ENCODE data around the gene ARRB1.

Gene ARRB1

GRCh38 chr11:75267171-75267970 is 84.1 kb downstream of the ARRB1 start:
- no peak overlapping the region for H3K4me3 ChIP-seq (ENCODE audit: low read length)
- DNase-seq (ENCODE audit: low read depth): no peak
- TF ChIP-seq CTCF (conservative IDR thresholded peaks at IDR 0.05; ENCODE audit: low read depth, low read length): no peak

GRCh38 chr11:75265851-75266531 is 85.5 kb downstream of the ARRB1 start:
- DNase-seq (ENCODE audit: low read depth): no peak
- no peak for TF ChIP-seq CTCF (conservative IDR thresholded peaks at IDR 0.05; ENCODE audit: low read depth, low read length)
- no peak overlapping the region for H3K4me3 ChIP-seq (ENCODE audit: low read length)

- DNase-seq (ENCODE audit: low read depth): no peak
- no peak overlapping the region for H3K4me3 ChIP-seq (ENCODE audit: low read length)
- no peak for TF ChIP-seq CTCF (conservative IDR thresholded peaks at IDR 0.05; ENCODE audit: low read depth, low read length)
Observed at GRCh38 chr11:75264971-75265370, 86.5 kb downstream of the ARRB1 start.

DNA sequence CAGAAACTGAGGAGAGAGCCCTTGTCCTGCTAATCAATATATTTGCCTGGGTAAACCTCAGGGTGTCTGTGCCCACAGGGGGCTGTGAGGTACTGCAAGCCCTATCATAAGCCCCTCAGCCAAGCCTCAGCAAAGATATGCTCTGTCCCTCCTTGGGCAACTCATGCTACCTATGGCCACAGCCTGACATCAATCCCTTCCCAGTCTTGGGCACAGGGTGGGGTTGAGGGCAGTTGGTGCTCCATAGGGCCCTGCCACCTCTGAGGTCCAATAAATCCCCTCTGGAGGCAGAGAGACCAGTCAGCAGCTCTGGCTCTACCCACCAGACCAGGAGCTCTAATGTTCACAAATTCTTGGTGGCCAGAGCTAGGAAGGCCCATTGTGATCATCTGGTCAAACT is 87.1 kb downstream of the ARRB1 start:
- TF ChIP-seq CTCF (conservative IDR thresholded peaks at IDR 0.05; ENCODE audit: low read depth, low read length): no peak
- DNase-seq (ENCODE audit: low read depth): no peak
- H3K4me3 ChIP-seq (ENCODE audit: low read length): no peak overlapping the region

DNA sequence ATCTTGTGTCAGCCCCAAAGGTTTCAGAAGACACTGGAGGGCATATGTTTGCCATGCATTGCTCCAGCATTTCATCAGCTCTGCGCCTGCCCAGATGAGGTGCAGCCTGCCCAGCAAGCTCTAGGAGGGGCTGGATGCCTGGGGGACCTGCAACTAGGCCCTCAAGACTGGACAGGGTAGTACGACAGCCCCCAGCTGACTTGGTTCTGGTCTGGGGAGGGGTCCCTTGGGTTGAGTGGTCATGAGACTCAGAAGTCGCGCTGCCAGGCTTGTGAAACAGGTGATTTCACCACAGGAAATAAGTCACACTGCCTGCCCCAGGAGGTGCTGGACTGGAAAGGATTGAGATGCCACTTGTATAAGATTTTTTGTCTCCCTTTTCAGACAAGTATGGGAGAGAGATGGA is 87.5 kb downstream of the ARRB1 start:
- no peak overlapping the region for H3K4me3 ChIP-seq (ENCODE audit: low read length)
- no peak for DNase-seq (ENCODE audit: low read depth)
- no peak for TF ChIP-seq CTCF (conservative IDR thresholded peaks at IDR 0.05; ENCODE audit: low read depth, low read length)

- DNase-seq (ENCODE audit: low read depth): no peak
- no peak for TF ChIP-seq CTCF (conservative IDR thresholded peaks at IDR 0.05; ENCODE audit: low read depth, low read length)
- no peak overlapping the region for H3K4me3 ChIP-seq (ENCODE audit: low read length)
Observed at GRCh38 chr11:75262961-75263852, 88.3 kb downstream of the ARRB1 start.

Measured in retinal pigment epithelial cell (primary cell).